Glutamatergic neuron (in vitro differentiated cells): ENCODE results near the gene POMGNT1. TPM values are rescaled to one million over a fixed set of nuclear protein-coding genes. Genes with fewer than 3 reads are reported as not detected.
A peak's percentile ranks its signal among the peaks of the same experiment; 100 is the strongest.

Experiments used
- DNase-seq: peaks from one replicate; pipeline ENCODE4 v3.0.0; 2022
- H3K27ac Mint-ChIP-seq: one replicate; pipeline ENCODE4 v1.8.0; 2020; ENCODE audit warnings: mild to moderate bottlenecking, mixed read lengths, inconsistent platforms; ENCODE audit not compliant: unreplicated experiment
- H3K27me3 Mint-ChIP-seq: one replicate; pipeline ENCODE4 v1.8.0; 2020; ENCODE audit warnings: mild to moderate bottlenecking, moderate library complexity, mixed read lengths, inconsistent platforms; ENCODE audit not compliant: unreplicated experiment
- H3K36me3 Mint-ChIP-seq: one replicate; pipeline ENCODE4 v1.8.0; 2020; ENCODE audit warnings: mild to moderate bottlenecking, mixed read lengths, inconsistent platforms; ENCODE audit not compliant: unreplicated experiment
- H3K4me1 Mint-ChIP-seq: one replicate; pipeline ENCODE4 v1.8.0; 2020; ENCODE audit warnings: mild to moderate bottlenecking, low read depth, mixed read lengths, inconsistent platforms; ENCODE audit not compliant: unreplicated experiment
- H3K4me3 Mint-ChIP-seq: one replicate; pipeline ENCODE4 v1.8.0; 2020; ENCODE audit warnings: mild to moderate bottlenecking, mixed read lengths, inconsistent platforms; ENCODE audit not compliant: unreplicated experiment
- H3K9me3 Mint-ChIP-seq: one replicate; pipeline ENCODE4 v1.8.0; 2020; ENCODE audit warnings: mild to moderate bottlenecking, moderate library complexity, mixed read lengths, inconsistent platforms; ENCODE audit not compliant: unreplicated experiment
- total RNA-seq: library from RNA; stranded (reverse); fragmentation: NEBNext Ultra II Directional; extraction: Animal tissue kit (Norgen Biotek cat#: 25700); gene quantifications from one replicate; pipeline ENCODE4 v1.2.1, GENCODE V29; 2021; ENCODE audit not compliant: unreplicated experiment
- TF ChIP-seq, protein P1 (sequence below): fragments of 200-600 bp; sonication (generic); IDR thresholded peaks from one replicate; pipeline ENCODE4 v1.5.0; 2021; ENCODE audit not compliant: partially characterized antibody, unreplicated experiment

POMGNT1 gene
- total RNA-seq, 1 donor from 2014 or later: 70.2 TPM

- no peaks in the 10 kb centered on the region for H3K36me3 Mint-ChIP-seq
- H3K27ac Mint-ChIP-seq: no peak overlapping the region
- peak; percentile 24 for DNase-seq
- TF ChIP-seq, protein P1, sequence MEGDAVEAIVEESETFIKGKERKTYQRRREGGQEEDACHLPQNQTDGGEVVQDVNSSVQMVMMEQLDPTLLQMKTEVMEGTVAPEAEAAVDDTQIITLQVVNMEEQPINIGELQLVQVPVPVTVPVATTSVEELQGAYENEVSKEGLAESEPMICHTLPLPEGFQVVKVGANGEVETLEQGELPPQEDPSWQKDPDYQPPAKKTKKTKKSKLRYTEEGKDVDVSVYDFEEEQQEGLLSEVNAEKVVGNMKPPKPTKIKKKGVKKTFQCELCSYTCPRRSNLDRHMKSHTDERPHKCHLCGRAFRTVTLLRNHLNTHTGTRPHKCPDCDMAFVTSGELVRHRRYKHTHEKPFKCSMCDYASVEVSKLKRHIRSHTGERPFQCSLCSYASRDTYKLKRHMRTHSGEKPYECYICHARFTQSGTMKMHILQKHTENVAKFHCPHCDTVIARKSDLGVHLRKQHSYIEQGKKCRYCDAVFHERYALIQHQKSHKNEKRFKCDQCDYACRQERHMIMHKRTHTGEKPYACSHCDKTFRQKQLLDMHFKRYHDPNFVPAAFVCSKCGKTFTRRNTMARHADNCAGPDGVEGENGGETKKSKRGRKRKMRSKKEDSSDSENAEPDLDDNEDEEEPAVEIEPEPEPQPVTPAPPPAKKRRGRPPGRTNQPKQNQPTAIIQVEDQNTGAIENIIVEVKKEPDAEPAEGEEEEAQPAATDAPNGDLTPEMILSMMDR: no peak
- H3K4me1 Mint-ChIP-seq: peaks cover 21% of the 10 kb centered on the region
- peak overlapping the region; percentile 26 for H3K4me3 Mint-ChIP-seq
- H3K9me3 Mint-ChIP-seq: peaks cover 6% of the 10 kb centered on the region
- peaks cover 5% of the 10 kb centered on the region for H3K27me3 Mint-ChIP-seq
These were observed 21.6 kb upstream of the POMGNT1 start for GRCh38 chr1:46219551-46220520.

DNA sequence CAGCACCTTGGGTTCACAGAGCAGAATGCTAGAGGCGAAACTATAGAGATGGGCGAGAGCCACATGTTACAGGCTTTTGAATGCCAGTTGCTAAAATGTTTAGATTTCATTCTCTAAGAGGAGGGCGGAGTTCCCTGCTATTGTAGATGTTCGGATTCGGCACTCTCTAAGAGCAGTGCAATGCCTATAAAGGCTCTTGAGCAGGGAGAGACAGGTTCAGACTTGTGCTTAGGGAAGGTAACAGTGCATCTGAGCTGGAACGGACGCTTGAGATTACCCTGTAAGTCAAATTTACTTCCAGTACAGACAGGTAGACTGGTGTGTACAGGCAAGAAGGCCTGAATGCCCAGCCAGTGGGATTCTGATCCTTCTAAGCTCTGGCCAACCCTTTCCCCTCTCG is 20.2 kb upstream of the POMGNT1 start:
- Mint-ChIP-seq H3K4me1 (peaks cover 21% of the 10 kb centered on the region), H3K36me3 (no peaks in the 10 kb centered on the region), H3K4me3 (no peak overlapping the region), H3K27ac (no peak overlapping the region), H3K27me3 (peaks cover 9% of the 10 kb centered on the region), H3K9me3 (peaks cover 4% of the 10 kb centered on the region)
- TF ChIP-seq, protein P1: no peak
- DNase-seq: no peak

DNA sequence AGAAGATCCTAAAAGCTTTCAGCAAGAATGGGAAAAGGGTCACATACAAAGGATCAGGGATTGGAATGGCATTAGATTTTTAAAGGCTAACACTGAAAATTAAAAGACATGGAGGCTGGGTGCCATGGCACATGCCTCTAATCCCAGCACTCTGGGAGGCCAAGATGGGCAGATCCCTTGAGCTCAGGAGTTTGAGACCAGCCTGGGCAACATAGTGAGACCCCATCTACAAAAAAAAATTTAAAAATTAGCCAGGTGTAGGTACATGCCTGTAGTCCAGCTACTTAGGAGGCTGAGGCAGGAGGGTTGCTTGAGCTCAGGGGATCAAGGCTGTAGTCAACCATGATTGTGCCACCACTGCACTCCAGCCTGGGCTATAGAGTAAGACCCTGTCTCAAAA is 17.3 kb upstream of the POMGNT1 start:
- Mint-ChIP-seq H3K4me1 (peaks cover 8% of the 10 kb centered on the region), H3K36me3 (no peaks in the 10 kb centered on the region), H3K27ac (no peak overlapping the region), H3K4me3 (no peak overlapping the region), H3K9me3 (peaks cover 3% of the 10 kb centered on the region), H3K27me3 (peaks cover 4% of the 10 kb centered on the region)
- TF ChIP-seq, protein P1: no peak
- no peak for DNase-seq

GRCh38 chr1:46211051-46211450 is 12.8 kb upstream of the POMGNT1 start:
- Mint-ChIP-seq H3K4me1 (no peaks in the 10 kb centered on the region), H3K27ac (no peak overlapping the region), H3K36me3 (no peaks in the 10 kb centered on the region), H3K27me3 (peaks cover 4% of the 10 kb centered on the region), H3K4me3 (no peak overlapping the region), H3K9me3 (peaks cover 3% of the 10 kb centered on the region)
- DNase-seq: no peak
- TF ChIP-seq, protein P1: no peak

DNA sequence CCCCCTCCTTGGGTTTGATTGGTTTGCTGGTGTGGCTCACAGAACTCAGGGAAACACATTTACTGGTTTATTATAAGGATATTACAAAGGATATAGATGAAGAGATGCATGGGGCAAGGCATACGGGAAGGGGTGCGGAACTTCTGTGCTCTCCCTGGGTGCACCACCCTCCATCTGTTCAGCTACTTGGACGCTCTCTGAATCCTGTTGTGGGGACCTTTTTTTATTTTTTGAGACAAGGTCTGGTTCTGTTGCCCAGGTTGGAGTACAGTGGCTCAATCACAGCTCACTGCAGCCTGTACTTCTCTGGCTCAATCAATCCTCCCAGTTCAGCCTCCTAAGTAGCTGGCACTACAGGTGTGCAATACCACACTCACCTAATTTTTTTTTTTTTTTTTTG is 12.3 kb upstream of the POMGNT1 start:
- Mint-ChIP-seq H3K27ac (no peak overlapping the region), H3K36me3 (no peaks in the 10 kb centered on the region), H3K9me3 (peaks cover 3% of the 10 kb centered on the region), H3K27me3 (peaks cover 5% of the 10 kb centered on the region), H3K4me3 (no peak overlapping the region), H3K4me1 (no peaks in the 10 kb centered on the region)
- no peak for DNase-seq
- TF ChIP-seq, protein P1: no peak
